Stimulated activated CD4-positive, alpha-beta T cell treated with anti-CD3 and anti-CD28 coated beads, Interleukin-2, amount 100 ng/mL, for 24 hours (primary cell): Measurements from ENCODE around the gene STX8.

Experiments used
- DNase-seq, 2 donors: peaks; one replicate each; pipeline ENCODE4 v3.0.0-alpha.2; 2020

STX8 gene

DNA sequence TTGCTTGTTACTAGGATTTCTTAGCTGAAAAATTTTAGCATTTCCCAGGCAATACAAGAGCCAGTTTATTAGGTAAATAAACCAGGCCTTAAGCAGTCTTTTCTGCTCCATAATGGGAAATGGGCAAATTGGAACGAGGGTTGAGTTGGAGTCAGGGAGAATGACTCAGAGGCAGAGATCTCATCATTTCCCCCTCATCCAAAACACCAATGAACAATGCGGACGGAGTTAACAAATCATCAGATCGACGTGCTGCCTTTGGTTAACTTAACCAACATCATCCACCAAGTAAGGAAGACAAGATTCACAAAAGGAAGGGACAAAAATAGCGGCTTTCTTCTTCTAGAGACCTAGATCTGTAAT, 243.5 kb downstream of the STX8 start:
- no peak for DNase-seq

DNA sequence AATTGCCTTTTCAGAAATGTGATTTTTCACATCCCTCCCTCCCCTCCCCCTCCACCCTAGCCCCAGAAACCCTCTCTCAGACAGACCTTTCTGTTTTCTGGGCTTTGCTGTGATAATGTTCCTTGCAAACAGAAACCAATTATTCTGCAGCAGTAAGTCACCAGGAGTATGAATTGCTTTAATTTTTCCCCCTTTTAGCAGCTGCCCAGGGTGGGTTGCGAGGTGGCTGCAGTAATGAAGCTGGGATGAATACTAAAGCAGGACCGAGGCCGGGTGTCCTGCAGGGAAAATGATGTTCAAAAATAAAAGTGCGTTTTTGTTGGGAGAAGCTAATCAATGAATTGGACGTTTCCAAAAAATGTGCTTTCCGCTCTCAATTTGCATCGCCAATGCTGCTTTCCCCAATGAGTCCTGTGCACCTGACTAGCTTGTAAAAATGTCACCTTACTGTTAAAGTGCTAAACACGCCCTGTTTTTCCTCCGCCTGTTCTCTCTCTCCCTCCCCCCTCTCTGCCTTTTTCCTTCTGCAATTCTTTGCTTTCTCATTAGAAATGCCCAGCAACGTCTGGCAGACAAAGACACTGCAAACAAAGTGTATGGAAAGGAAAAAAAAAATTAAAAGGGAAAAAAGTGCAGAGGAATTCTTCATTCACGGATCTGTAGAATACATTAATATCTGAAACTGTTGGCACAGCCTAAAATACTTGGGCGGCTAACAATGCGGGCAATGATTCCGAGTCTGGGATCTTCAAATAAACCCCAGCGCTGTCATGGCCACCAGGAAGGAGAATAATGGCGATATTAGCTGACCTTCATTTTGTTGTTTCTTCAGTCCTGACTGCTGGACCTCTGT, 244.1 kb downstream of the STX8 start:
- no peak for DNase-seq

DNA sequence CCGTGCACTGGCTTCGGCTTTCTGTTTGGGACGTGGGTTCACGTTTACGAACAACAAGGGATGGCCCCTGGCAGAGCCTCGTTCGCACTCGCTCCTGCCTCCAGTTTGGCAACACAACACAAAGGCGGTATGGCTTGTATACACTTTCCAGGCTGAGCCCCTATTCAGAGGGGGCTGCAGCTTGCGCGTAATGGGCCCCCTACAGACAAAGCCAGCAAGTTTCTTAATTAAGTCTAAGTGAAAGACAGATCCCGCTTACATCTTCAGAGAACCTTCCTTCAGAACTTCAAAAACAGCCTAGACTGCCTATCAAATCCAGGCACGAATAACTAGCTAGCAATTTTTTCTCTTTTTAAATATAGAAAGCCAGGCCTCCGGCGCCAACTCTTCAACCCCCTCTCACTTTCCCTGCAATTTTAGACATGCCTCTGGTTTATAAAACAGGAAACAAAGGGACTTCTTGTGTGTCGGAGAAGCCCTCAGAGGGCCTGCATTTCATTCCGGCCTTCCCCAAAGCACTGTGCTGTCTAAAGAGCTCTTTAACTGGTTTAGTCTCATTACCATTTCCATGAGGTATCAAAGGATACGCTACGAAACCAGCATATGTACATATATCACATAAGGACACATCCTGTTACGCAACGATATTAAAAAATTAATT, 244.9 kb downstream of the STX8 start:
- no peak for DNase-seq

DNA sequence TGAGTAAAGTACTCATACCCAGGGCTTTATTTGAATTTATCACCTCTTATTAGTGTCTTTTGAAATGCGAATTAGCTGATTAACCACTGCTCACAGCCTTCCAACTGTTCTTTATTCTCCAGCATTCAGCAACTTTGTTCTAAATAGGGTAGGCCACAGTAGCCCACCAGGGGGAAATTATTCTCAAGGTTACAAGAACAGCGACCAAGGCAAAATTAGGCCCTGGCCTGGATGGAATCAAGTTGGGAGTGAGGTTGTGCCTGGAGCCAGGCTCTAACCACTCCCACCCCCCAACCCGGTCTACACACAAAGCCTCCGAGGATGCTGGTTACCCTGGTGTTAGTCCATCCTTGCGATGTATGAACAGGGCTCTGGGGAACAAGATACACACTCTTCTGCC, 245.5 kb downstream of the STX8 start:
- DNase-seq, result no peak

DNA sequence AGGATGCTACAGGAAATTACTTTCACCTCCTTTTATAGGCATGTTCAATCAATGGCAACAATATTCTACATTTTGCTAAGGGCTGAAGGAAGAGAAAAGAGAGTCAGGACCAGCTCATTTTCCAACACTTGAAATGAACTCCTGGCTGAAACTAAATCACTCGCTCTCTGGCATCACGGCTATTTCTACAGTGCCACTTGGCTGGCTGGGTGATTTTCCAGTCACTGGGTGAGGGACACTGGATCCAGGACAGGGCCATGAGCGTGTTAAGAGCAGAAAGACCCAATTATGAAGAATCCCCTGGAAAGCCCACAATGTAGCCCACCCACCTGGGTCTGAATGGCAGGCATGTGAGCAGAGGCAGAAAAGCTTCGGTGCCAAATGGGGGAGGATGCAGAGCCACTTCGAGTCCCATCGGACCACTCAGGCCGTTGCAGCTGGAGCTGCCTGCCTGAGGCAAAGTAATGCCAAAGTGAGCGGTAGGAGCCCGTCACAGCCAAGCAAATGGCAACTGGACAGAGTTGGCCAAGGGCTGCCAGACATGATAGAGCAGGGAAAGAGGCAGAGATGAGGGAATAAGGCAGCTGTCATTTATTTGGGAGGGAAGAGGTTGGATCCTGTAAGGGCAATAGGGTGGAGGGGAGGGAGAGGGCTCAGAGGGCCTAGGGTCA, 246.2 kb downstream of the STX8 start:
- no peak for DNase-seq

DNA sequence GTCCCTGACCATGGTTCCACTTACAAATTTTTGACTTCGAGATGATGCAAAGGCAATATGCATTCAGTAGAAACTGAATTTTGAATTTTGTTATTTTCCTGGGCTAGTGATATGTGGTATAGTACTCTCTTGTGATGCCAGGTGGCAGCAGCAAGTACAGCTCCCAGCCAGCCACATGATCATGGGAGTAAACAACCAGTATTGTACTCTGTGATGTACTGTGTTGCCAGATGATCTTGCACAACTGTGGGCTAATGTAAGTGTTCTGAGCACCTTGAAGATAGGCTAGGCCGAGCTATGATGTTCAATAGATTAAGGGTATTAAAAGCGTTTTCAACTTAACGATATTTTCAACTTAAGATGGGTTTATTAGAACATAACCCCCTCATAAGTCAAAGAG, 250.8 kb downstream of the STX8 start:
- DNase-seq, result no peak

DNA sequence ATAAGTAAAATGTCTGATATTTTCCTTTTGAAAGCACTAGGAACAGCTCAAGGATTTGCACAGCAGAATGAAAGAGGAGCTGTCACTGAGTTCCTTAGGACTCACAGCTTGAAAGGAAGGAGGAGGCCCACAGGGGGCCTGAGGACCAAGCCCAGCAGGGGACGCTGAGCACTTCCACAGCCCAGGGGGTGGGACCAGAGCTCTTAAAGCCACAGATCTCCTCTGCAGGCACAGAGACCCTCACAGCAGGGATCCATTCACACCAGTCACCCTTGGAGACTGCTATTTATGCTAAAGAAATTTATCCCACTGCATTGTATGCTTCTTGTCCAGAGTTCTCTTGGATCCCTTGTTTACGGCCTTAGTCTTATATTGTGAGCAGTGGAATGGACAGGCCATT, 253.3 kb downstream of the STX8 start:
- DNase-seq, result no peak

DNA sequence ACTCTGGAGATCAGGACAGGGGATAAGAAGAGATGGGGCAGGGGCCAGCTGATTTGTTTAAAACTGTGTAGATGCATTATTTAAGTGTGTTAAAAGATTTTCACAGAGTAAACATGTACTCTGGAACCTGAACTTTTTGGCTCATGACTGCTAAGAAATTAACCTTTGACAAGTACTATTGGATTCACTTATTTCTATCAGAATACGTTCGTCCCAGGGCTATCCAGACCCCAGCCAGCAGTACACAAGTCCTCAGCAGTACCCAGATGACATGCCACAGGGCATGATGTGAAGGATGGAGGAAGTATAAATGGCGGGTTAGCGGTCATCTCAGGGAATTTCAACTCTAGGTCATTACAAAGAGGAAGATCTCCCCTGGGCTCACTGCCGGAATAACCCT, 253.7 kb downstream of the STX8 start:
- DNase-seq, result no peak

DNA sequence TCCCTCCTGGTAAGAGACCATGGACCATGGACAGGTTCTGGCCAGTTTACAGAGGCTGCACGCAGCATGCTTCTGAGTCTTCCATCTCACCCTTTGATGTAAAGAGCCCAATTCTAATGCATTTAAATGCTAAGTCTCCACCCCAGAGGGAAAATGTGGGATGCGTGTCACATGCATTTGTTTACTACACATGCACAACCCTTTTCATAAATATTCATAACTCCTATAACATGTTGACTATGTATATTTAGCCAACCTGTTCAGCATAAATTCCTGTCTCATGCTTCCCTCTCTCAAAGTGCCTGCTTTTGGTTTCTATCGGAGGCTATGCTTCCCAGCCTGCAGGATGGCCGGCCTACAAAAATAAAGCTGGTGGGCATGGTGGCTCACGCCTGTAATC, 260.3 kb downstream of the STX8 start:
- DNase-seq, result no peak

DNA sequence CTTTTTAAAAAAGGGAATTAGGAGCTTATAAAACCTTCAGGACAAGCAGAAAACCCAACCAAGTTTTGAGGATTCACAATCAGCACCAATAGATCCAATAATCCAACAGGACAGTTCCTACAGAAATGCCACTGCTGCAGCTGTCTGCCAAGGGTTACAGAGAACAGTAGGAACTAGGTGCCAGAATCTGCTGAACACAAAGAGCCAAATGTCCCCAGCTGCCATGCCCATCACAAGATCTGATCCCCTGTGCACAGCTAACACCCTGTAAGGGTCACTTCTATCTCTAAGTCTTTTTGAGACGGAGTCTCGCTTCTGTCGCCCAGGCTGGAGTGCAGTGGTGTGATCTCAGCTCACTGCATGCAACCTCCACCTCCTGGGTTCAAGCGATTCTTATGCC, 262.3 kb downstream of the STX8 start:
- no peak for DNase-seq

DNA sequence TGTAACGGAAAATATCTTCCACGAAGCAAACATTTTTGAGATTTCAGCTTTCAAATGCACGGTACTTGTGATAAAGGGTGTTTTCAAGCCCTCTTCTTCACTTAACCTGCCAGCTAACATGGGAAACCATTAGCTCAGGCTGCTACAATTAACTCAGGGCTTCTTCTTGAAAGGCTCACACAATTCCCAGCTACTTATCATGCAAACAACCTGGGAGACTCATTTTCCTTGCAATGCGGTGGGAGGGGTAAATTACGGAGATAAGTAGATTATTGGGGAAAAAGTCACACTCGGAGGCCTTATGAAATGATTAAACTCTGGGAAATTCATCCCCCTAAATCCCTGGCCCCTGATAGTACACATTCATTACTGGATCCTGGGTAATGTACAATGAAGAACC, 266.4 kb downstream of the STX8 start:
- DNase-seq, result no peak

DNA sequence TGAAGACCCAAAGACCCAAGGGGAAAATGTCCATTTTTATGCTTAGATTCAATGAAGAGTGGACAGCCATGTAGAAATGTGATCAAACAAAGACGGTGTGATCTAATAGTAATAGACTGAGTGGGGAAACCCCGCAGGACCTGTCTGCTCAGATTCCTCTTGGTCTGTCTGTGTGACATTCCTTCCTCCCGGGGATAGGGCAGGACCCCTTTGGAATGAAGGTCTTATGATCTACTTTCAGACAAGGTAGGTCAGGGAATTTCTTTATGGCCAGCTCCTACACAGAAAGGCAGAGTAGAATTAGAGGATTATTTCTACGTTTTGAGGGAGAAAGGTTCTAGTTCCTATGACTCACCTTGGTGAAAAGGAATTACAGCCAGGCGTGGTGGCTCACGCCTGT, 267.6 kb downstream of the STX8 start:
- no peak for DNase-seq

DNA sequence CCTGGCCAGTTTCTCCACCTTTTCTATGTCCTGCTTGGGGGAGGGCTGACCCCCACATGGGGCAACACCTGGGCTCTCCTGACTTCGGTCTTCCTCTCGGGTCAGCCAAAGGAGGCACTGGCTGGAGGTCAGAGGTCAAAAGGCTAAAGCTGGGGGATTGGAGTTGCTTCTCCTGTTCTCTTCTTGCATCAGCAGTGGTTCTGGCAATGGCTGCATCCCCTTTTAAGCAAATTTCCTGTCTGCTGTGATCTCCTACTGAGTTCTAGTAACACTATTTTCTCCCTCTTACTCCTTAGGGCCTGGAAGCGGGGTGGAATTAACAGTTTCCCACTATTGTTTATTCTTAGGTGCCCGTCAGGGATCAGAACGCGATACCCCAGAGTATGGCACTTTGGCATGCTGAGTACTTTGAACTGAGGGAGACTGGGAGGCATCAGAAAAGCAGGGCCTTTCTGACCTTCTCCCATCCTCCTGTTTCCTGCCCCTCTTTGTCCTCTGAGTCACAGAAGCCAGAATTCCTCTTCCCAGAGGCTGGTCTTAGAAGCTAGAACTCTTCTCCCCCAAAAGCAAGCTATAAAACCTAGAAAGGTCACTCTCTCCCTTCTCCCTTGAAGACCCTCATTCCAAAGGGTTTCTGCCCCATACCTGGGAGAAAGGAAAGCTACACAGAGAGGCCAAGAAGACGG, 268.2 kb downstream of the STX8 start:
- no peak for DNase-seq

DNA sequence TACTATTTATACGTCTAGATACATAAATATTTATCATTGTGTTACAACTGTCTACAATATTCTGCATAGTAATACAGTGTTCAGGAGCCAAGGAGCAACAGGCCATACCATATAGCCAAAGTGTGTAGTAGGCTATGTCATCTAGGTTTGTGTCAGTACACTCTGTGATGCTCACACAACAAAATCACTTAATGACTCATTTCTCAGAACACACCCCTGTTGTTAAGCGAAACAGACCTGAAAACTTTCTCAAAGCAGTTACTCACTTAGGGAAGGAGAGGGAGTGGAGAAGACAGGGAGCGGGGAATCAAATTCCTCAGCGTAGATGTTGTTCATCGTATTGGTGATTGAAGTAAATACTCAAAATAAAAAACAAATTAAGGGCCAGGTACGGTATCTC, 269.5 kb downstream of the STX8 start:
- no peak for DNase-seq

DNA sequence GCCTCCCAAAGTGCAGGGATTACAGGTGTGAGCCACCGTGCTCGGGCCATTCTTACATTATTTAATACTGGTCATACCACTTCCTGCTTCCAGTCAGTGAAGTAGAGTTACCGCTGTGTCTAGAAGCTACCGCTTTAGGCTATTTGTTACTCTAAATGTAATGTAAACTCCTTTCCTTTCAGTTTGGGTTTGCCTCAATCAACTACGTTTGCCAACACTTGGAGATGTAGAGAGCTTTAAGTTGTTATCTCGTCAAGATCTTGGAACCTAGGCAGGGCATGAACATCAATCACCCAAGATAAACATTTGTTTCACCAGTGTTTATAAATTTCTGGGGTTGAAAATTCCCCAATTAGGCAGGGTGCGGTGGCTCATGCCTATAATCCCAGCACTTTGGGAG, 275.9 kb downstream of the STX8 start:
- no peak for DNase-seq

DNA sequence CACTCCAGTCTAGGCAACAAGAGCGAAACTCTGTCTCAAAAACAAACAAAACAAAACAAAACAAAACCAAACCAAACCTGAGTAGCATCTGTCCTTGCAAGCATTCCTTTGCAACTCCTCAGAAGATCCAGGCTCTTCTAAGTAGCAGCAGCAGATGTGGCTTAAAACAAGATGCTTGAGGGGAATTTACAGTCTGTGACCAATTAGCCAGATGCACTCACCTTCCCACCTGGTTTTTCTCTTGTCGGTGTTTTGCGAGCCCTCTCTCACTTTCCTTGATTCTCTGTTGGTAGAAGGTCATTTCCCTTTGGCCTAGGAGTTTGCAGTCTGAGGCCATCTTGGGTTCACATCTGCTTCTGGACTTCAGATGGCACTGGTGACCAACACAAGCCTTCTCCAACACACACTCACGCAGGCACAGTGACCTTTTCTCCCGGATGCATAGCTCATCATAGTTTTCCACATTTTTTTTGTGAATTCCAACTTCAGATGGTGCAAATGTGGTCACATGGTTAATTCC, 276.8 kb downstream of the STX8 start:
- DNase-seq, result no peak

DNA sequence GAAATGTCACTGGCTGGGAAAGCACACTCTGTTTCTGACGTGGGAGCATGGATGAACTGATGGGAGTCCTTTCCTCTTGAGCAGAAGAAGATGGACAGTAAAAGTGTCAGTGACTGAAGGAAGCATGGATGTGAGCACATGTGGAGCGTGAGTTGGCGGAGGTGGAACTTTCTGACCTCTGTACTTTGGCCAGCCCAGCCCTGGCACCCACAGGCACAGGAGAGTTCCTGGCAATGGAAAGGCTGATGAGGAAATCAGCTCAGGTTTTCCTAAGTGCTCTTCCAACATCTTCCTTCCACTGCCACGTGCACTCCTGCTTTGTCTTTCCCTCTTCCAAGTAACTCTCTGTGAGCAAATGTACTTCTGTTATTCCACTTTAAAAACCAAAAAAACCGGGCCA, 277.5 kb downstream of the STX8 start:
- DNase-seq, result no peak

DNA sequence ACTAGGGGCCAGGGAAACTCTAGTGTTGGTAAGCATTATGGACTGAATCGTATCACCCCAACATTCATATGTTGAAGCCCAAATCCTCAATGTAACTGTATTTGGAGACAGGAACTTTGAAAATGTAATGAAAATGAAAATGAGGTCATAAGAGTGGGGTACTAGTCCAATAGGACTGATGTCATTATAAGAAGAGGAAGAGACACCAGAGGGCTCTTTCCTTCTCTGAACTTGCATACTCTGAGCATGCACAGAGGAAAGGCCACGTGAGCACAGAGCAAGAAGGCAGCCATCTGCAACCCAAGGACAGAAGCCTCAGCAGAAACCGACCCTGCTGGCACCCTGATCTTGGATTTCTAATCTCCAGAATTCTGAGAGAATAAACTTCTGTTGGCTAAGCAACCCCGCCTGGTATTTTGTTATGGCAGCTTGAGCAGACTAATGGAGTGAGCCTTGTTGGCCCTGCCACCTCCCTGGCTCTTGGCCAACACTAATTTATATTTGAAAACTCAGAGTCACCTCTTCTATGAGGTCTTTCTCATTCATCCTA, 280.9 kb downstream of the STX8 start:
- no peak for DNase-seq

DNA sequence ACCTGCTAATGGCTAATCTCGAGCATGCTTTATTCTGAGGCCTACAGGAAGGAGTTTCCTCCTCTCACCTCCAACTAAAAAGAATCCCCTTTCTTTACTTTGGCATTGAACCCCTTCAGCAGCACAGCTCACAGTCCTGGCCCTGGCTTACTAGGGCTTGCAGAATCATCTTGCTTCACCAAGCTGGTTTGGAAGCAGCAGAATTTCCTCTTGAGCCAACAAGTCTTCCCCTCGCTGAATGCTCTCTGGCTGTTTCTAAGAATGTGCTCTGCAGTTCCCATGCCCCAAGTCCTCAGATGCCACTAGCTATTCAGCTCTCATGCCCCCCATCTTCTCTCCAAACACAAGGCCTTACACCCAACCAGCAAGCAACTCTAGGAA, 283.1 kb downstream of the STX8 start:
- no peak for DNase-seq

DNA sequence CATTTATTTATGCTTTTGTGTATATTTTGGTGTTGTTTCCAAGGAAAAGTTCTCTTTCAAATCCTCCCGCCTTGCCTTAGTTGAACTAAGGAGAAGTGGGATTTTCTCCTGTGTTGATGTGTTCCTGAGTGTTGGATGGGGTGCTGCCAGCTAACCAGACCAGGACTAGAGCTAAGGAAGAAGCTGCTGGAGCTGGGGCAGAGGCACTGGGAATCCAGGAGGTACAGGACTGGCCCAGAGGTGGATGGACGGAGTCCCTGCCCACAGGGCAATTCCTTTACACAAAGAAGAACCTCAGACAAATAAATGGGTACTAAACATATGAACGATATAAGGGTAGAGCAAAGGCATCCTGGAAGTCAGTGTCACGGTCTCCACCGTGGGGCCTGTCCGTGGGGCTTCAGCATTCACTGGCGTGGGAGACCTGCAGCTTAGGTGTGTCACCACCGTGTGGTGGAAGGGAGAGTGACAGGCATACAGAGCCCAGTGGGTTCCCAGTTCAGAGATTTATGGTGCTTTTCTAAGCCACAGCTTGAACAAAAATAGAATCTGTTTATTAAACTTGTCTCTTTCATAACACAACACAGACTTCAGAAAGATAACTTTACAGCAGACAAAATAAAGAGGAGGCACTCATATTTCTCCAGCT, 283.6 kb downstream of the STX8 start:
- peak; percentile 57 to 60 for DNase-seq

DNA sequence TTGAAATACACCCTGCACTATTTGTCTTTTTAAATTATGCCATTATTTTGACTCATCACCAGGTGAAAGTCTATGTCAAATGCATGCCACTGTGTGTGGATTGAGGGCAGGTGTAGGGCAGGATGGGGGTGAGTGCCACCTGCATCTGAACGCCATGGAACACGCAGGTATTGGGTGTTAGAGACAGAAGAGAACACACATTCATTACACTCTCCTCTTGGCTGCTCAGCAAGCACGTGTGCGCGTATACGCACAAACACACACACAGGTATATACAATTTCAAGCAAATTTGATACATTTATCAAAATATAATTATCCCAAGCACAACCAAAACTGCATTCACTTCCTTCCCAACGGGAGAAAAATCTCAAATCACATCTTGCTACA, 285.4 kb downstream of the STX8 start:
- DNase-seq, result peak in 1 of 2 donors; percentile 5

DNA sequence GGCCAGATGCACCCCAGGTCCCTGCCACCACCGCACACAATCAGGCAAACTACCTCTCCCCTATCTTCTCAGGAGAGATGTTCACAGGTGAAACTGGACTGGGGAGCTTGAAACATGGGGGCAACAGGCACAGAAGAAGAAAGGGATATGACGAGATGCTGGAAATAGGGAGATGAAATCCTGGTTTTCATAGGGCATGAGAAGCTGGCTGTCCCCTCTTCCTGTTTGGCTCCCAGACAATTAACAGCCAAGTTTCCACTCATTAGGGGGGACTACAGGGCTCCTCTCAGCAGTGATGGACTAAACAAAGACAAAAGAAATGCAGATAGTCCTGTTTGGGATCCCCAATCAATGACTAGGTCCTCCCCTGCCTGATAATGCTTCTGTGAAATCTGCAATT, 288.3 kb downstream of the STX8 start:
- DNase-seq, result no peak

DNA sequence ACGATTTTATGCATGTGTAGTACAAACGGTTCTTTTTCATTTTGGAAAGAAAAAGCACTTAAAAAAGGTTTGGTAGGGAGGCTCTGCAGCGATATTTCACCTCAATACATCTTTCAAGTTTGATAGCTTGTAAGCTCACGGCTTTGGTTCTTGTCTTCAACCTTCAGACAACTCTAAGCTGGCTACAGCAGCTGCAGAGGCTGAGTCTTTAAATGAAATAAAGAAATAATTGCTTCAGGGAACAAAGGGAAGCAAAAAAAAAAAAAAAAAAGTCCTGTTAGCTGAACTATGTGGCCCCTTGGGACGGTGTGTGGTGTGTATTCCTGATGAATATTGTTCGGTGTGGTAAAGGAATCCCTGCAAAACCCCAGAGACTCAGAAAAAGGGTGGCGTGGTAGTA, 289.2 kb downstream of the STX8 start:
- DNase-seq, result no peak
